ENCODE measurements around the gene PSMD3. TPM values are rescaled to one million over a fixed set of nuclear protein-coding genes. Genes with fewer than 3 reads are reported as not detected.

The PSMD3 gene
- total and polyA plus RNA-seq, 9 of the 15 experiments (the other 6 are each of a cell fraction or from before 2014, with no cell fraction given), result 2.0 to 251 (median 135) TPM

- TF ChIP-seq RFX7 (CRISPR knock-in tag; IDR thresholded peaks at IDR 0.05) (no peak), EGR1 (conservative IDR thresholded peaks at IDR 0.05) (peak; percentile 30; the same call in 1 of the 2 replicates), MEIS2 (IDR thresholded peaks at IDR 0.05; ENCODE audit: partially characterized antibody) (peak; percentile 63), TEAD1 (CRISPR knock-in tag; IDR thresholded peaks at IDR 0.05) (no peak), ARID1B (IDR thresholded peaks at IDR 0.05) (peak; percentile 56), ZNF668 (CRISPR knock-in tag; IDR thresholded peaks at IDR 0.05) (no peak), EP400 (IDR thresholded peaks at IDR 0.05) (no peak), ZBTB11 (CRISPR knock-in tag; IDR thresholded peaks at IDR 0.05) (no peak), TOE1 (IDR thresholded peaks at IDR 0.05; ENCODE audit: borderline replicate concordance) (no peak), TOE1 (CRISPR knock-in tag; IDR thresholded peaks at IDR 0.05; ENCODE audit: borderline replicate concordance, low read depth) (no peak), DPF2 (IDR thresholded peaks at IDR 0.05) (peak; percentile 50; the same call in 1 of the 2 replicates), GTF3C2 (IDR thresholded peaks at IDR 0.05; ENCODE audit: borderline replicate concordance, extremely low read depth, insufficient read length) (no peak), ZNF764 (CRISPR knock-in tag; IDR thresholded peaks at IDR 0.05; ENCODE audit: low read depth) (no peak), LEF1 (IDR thresholded peaks at IDR 0.05) (peak; percentile 58; the same call in 1 of the 2 replicates), TFAM (CRISPR knock-in tag; conservative IDR thresholded peaks at IDR 0.05) (no peak), FIP1L1 (IDR thresholded peaks at IDR 0.05; ENCODE audit: low read depth, low read length, poor library complexity, severe bottlenecking) (no peak), ZSCAN29 (IDR thresholded peaks at IDR 0.05) (no peak), MAFK (IDR thresholded peaks at IDR 0.05; ENCODE audit: low read length) (peak; percentile 49), WHSC1 (IDR thresholded peaks at IDR 0.05; ENCODE audit: low read length) (no peak), MAZ (CRISPR knock-in tag; conservative IDR thresholded peaks at IDR 0.05 in 1 of 2, IDR thresholded peaks at IDR 0.05 in 1 of 2) (no peak), NFYB (IDR thresholded peaks at IDR 0.05; ENCODE audit: extremely low read depth, insufficient read length) (no peak), SAFB (IDR thresholded peaks at IDR 0.05; ENCODE audit: borderline replicate concordance, low read depth, low read length) (no peak)
- TF ChIP-seq, protein P1, sequence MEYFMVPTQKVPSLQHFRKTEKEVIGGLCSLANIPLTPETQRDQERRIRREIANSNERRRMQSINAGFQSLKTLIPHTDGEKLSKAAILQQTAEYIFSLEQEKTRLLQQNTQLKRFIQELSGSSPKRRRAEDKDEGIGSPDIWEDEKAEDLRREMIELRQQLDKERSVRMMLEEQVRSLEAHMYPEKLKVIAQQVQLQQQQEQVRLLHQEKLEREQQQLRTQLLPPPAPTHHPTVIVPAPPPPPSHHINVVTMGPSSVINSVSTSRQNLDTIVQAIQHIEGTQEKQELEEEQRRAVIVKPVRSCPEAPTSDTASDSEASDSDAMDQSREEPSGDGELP (CRISPR knock-in tag; IDR thresholded peaks at IDR 0.05; ENCODE audit: borderline replicate concordance), result no peak
Measured at GRCh38 chr17:39972271-39972670, 8.3 kb upstream of the PSMD3 start (continued).

All from K562 (cell line).